Hepatocyte (in vitro differentiated cells): ENCODE data around the gene CBL. TPM values are rescaled to one million over a fixed set of nuclear protein-coding genes. Genes with fewer than 3 reads are reported as not detected.
A peak's percentile ranks its signal among the peaks of the same experiment; 100 is the strongest.

Experiments used
- DNase-seq: peaks from one replicate; pipeline ENCODE4 v3.0.0-alpha.2; 2016; ENCODE audit warnings: low spot score
- H2AFZ ChIP-seq: fragments of 200-600 bp; sonication (generic); 2 replicates; pipeline ENCODE4 v1.6.0; 2016; ENCODE audit warnings: antibody characterized with exemption, mild to moderate bottlenecking
- H3K27ac ChIP-seq: fragments of 200-600 bp; sonication (generic); 2 replicates; pipeline ENCODE4 v1.5.1; 2016; ENCODE audit warnings: mild to moderate bottlenecking
- H3K27me3 ChIP-seq: fragments of 200-600 bp; sonication (generic); 2 replicates; pipeline ENCODE4 v1.6.1; 2016
- H3K36me3 ChIP-seq: fragments of 200-600 bp; sonication (generic); replicated peaks from 2 replicates; pipeline ENCODE4 v1.5.1; 2016; ENCODE audit warnings: low read depth; ENCODE audit not compliant: insufficient read depth
- H3K4me1 ChIP-seq: fragments of 200-600 bp; sonication (generic); 2 replicates; pipeline ENCODE4 v1.5.1; 2016; ENCODE audit warnings: mild to moderate bottlenecking, moderate library complexity; ENCODE audit not compliant: insufficient read depth
- H3K4me2 ChIP-seq: fragments of 200-600 bp; sonication (generic); 2 replicates; pipeline ENCODE4 v1.6.0; 2016
- H3K4me3 ChIP-seq: fragments of 200-600 bp; sonication (generic); 2 replicates; pipeline ENCODE4 v1.5.1; 2016; ENCODE audit warnings: mild to moderate bottlenecking
- H3K79me2 ChIP-seq: fragments of 200-600 bp; sonication (generic); 2 replicates; pipeline ENCODE4 v1.6.0; 2017; ENCODE audit warnings: mild to moderate bottlenecking
- H3K9me2 ChIP-seq: fragments of 200-600 bp; sonication (generic); replicated peaks from 2 replicates; pipeline ENCODE4 v1.6.0; 2017; ENCODE audit warnings: mild to moderate bottlenecking; ENCODE audit not compliant: insufficient read depth
- H3K9me3 ChIP-seq: fragments of 200-600 bp; sonication (generic); 2 replicates; pipeline ENCODE4 v1.5.1; 2016; ENCODE audit warnings: low read depth, mild to moderate bottlenecking
- H4K20me1 ChIP-seq: fragments of 200-600 bp; sonication (generic); 2 replicates; pipeline ENCODE4 v1.6.0; 2016; ENCODE audit warnings: mild to moderate bottlenecking; ENCODE audit not compliant: insufficient read depth, poor library complexity, severe bottlenecking
- CTCF ChIP-seq: fragments of 200-600 bp; sonication (generic); IDR thresholded peaks from 2 replicates; pipeline ENCODE4 v1.5.1; 2016; ENCODE audit warnings: antibody characterized with exemption, mild to moderate bottlenecking; ENCODE audit not compliant: poor library complexity
- EZH2 ChIP-seq: fragments of 200-600 bp; sonication (generic); IDR thresholded peaks from 2 replicates; pipeline ENCODE4 v1.6.1; 2016; ENCODE audit warnings: antibody characterized with exemption, mild to moderate bottlenecking, borderline replicate concordance
- EZH2phosphoT487 ChIP-seq: fragments of 200-600 bp; sonication (generic); IDR thresholded peaks from one replicate; pipeline ENCODE4 v1.6.1; 2018; ENCODE audit warnings: antibody characterized with exemption, mild to moderate bottlenecking, low read depth, moderate library complexity; ENCODE audit not compliant: unreplicated experiment, severe bottlenecking
- WGBS: methylation state at CpG from one replicate; pipeline ENCODE4 v1.1.6; 2016; ENCODE audit warnings: low lambda C conversion rate; ENCODE audit errors: missing lambda C conversion rate; 5-methylcytosine and 5-hydroxymethylcytosine counted together
- polyA plus RNA-seq: library from polyadenylated mRNA; unstranded; fragments of >200 nt; fragmentation: Nextera tagmentation; extraction: Ambion mirVana; gene quantifications from 2 replicates; pipeline ENCODE4 v1.2.1, GENCODE V29; 2016
- total RNA-seq: library from RNA; depleted of rRNA; stranded (reverse); fragments of >200 nt; gene quantifications from 2 replicates; pipeline ENCODE4 v1.2.3, GENCODE V29; 2014

The CBL gene
- total and polyA plus RNA-seq, 2 experiments from 2014 or later, result 6.6 to 15.6 TPM

GRCh38 chr11:119320240-119320775 lies 114.2 kb downstream of the CBL start:
- peak overlapping the region; percentile 15 for H3K27ac ChIP-seq
- H3K4me3 ChIP-seq, result peak overlapping the region; percentile 63
- no peaks in the 10 kb centered on the region for H4K20me1 ChIP-seq
- no peaks in the 10 kb centered on the region for H3K9me3 ChIP-seq
- H2AFZ ChIP-seq, result peak overlapping the region; percentile 92
- peak overlapping the region; percentile 98 for H3K4me2 ChIP-seq
- no peaks in the 10 kb centered on the region for H3K79me2 ChIP-seq
- TF ChIP-seq EZH2phosphoT487, result no peak
- TF ChIP-seq CTCF, result no peak
- no peak for TF ChIP-seq EZH2
- WGBS, result 41% methylated on average over 12 of the region's 17 CpGs
- H3K36me3 ChIP-seq, result no peaks in the 10 kb centered on the region
- no peak for DNase-seq
- peaks cover 26% of the 10 kb centered on the region for H3K4me1 ChIP-seq
- no peaks in the 10 kb centered on the region for H3K9me2 ChIP-seq
- peaks cover 29% of the 10 kb centered on the region for H3K27me3 ChIP-seq

GRCh38 chr11:119320776-119321524 lies 114.8 kb downstream of the CBL start:
- Histone ChIP-seq H3K27ac (peak overlapping the region; percentile 56), H3K4me3 (peak overlapping the region; percentile 63), H2AFZ (peak overlapping the region; percentile 92), H3K9me2 (no peaks in the 10 kb centered on the region), H3K4me2 (peak overlapping the region; percentile 98), H3K36me3 (no peaks in the 10 kb centered on the region), H3K4me1 (peaks cover 20% of the 10 kb centered on the region), H4K20me1 (no peaks in the 10 kb centered on the region), H3K27me3 (peaks cover 23% of the 10 kb centered on the region), H3K9me3 (no peaks in the 10 kb centered on the region), H3K79me2 (no peaks in the 10 kb centered on the region)
- peak; percentile 67 for DNase-seq
- TF ChIP-seq EZH2phosphoT487 (no peak), CTCF (no peak), EZH2 (no peak)
- 2% methylated on average over 27 of the region's 60 CpGs for WGBS

GRCh38 chr11:119322360-119322739 lies 116.2 kb downstream of the CBL start:
- no peaks in the 10 kb centered on the region for H3K9me3 ChIP-seq
- TF ChIP-seq CTCF (no peak), EZH2phosphoT487 (no peak), EZH2 (no peak)
- peak; percentile 4 for DNase-seq
- no peaks in the 10 kb centered on the region for H4K20me1 ChIP-seq
- no peak overlapping the region for H3K4me3 ChIP-seq
- H3K4me2 ChIP-seq, result no peak overlapping the region
- no peaks in the 10 kb centered on the region for H3K79me2 ChIP-seq
- peaks cover 17% of the 10 kb centered on the region for H3K4me1 ChIP-seq
- no peak overlapping the region for H2AFZ ChIP-seq
- peaks cover 16% of the 10 kb centered on the region for H3K27me3 ChIP-seq
- H3K27ac ChIP-seq, result no peak overlapping the region
- no peaks in the 10 kb centered on the region for H3K9me2 ChIP-seq
- WGBS, result 88% methylated on average over 6 of the region's 6 CpGs
- H3K36me3 ChIP-seq, result no peaks in the 10 kb centered on the region
